K562 (cell line): ENCODE measurements around the gene FBLIM1. TPM values are rescaled to one million over a fixed set of nuclear protein-coding genes. Genes with fewer than 3 reads are reported as not detected.

Experiments
- ATAC-seq: fragments of 200-7000 bp; cut with Tn5 transposase; 3 replicates; pipeline ENCODE4 v1.9.1; 2020; ENCODE audit warnings: moderate library complexity
- BruUV-seq: library from RNA; stranded (reverse); fragments of 400-500 nt; replicated peaks from 2 replicates; lab custom pipeline; 2021; lab: Mats Ljungman, UMichigan
- CTCF ChIA-PET: fragments of 300-600 bp; formaldehyde crosslinking; extraction: SDS; loops from one replicate; lab custom pipeline; 2021; ENCODE audit warnings: low intra/inter-chr PET ratio; lab: Yijun Ruan, JAX
- POLR2A ChIA-PET: fragments of 300-600, 350-650 bp; sonication (Branson Sonifier 250); formaldehyde crosslinking; extraction: SDS; loops from one replicate; lab custom pipeline; 2021; ENCODE audit warnings: antibody characterized with exemption, inconsistent platforms; lab: Yijun Ruan, JAX
- DNase-seq, 4 experiments: peaks; one replicate each; pipeline versions ENCODE4 v3.0.0 to v3.0.0-alpha.2; 2011 to 2018; ENCODE audit warnings: low spot score in 3 of 4, mixed read lengths in 3 of 4; ENCODE audit errors: extremely low read depth in 1 of 4
- FAIRE-seq: peaks from 2 replicates; lab custom pipeline; 2011; peaks lifted over from hg19 to GRCh38; lab: Jason Lieb, UNC
- H2AFZ ChIP-seq: 2 replicates; pipeline ENCODE4 v1.6.0; 2011; ENCODE audit warnings: low read depth, low read length, control low read depth, inconsistent platforms
- H3K27ac ChIP-seq: fragments of 200-600 bp; 3 replicates; pipeline ENCODE4 v1.8.0; 2011; ENCODE audit warnings: low read depth, mild to moderate bottlenecking, control low read depth, inconsistent platforms, low read length, moderate library complexity, mixed read lengths; ENCODE audit errors: extremely low read depth
- H3K27me3 ChIP-seq, 2 experiments: fragments of 300-600 bp in 1 of 2; 2 replicates in 1 of 2; 3 replicates in 1 of 2; pipeline versions ENCODE4 v1.6.0 to v1.8.0; 2011; ENCODE audit warnings: inconsistent platforms in 2 of 2, low read length in 2 of 2, mild to moderate bottlenecking in 1 of 2, mixed read lengths in 1 of 2, moderate library complexity in 1 of 2; ENCODE audit not compliant: control insufficient read depth in 2 of 2, insufficient read depth in 2 of 2
- H3K36me3 ChIP-seq: fragments of 300-600 bp; 3 replicates; pipeline ENCODE4 v1.8.0; 2011; ENCODE audit warnings: mild to moderate bottlenecking, low read length, inconsistent platforms; ENCODE audit not compliant: control insufficient read depth, insufficient read depth
- H3K4me1 ChIP-seq, 2 experiments: fragments of 200-600 bp in 1 of 2; replicated peaks in 1 of 2; 2 replicates in 1 of 2; 3 replicates in 1 of 2; pipeline versions ENCODE4 v1.5.1 to v1.8.0; 2011; ENCODE audit warnings: inconsistent platforms in 2 of 2, low read length in 2 of 2, mild to moderate bottlenecking in 1 of 2, mixed read lengths in 1 of 2, moderate library complexity in 1 of 2; ENCODE audit not compliant: control insufficient read depth in 2 of 2, insufficient read depth in 2 of 2
- H3K4me2 ChIP-seq: 2 replicates; pipeline ENCODE4 v1.6.1; 2011; ENCODE audit warnings: low read length, control low read depth, inconsistent platforms, mixed read lengths; ENCODE audit not compliant: insufficient read depth
- H3K4me3 ChIP-seq: fragments of 200-600 bp; sonication (generic), shearing (Covaris generic); 2 replicates; pipeline ENCODE4 v1.5.1; 2016; ENCODE audit warnings: control low read depth, inconsistent platforms
- H3K79me2 ChIP-seq: fragments of 200-600 bp; 3 replicates; pipeline ENCODE4 v1.8.0; 2011; ENCODE audit warnings: low read length, inconsistent platforms; ENCODE audit not compliant: control insufficient read depth, insufficient read depth
- H3K9ac ChIP-seq, 2 experiments: 2 replicates each; pipeline versions ENCODE4 v1.6.0 to v1.6.1; 2011; ENCODE audit warnings: low read depth in 2 of 2, low read length in 2 of 2, control low read depth in 1 of 2, inconsistent platforms in 1 of 2, mild to moderate bottlenecking in 1 of 2, mixed read lengths in 1 of 2; ENCODE audit not compliant: insufficient read depth in 1 of 2
- H3K9me1 ChIP-seq: one replicate; pipeline ENCODE4 v1.6.0; 2011; ENCODE audit warnings: inconsistent platforms, mild to moderate bottlenecking, low read length, moderate library complexity; ENCODE audit not compliant: control insufficient read depth, insufficient read depth
- H3K9me3 ChIP-seq: replicated peaks from 2 replicates; pipeline ENCODE4 v1.5.1; 2011; ENCODE audit warnings: low read depth, low read length, inconsistent platforms; ENCODE audit not compliant: control insufficient read depth, insufficient read depth
- H4K20me1 ChIP-seq: replicated peaks from 2 replicates; pipeline ENCODE4 v1.6.1; 2011; ENCODE audit warnings: low read length, inconsistent platforms, mixed read lengths; ENCODE audit not compliant: control insufficient read depth, insufficient read depth
- HNRNPL ChIP-seq: fragments of 200-400 bp; formaldehyde crosslinking; IDR thresholded peaks from 2 replicates; pipeline ENCODE4 v1.6.1; 2017; ENCODE audit warnings: low read depth, mild to moderate bottlenecking, low read length
- SIN3B ChIP-seq: fragments of 450-650 bp; IDR thresholded peaks from 2 replicates; pipeline ENCODE4 v1.6.1; 2017; ENCODE audit warnings: low read depth, mild to moderate bottlenecking, moderate library complexity
- ZNF253 ChIP-seq: fragments of 250-450 bp; sonication (Bioruptor Pico); conservative IDR thresholded peaks from 2 replicates; pipeline ENCODE4 v1.6.1; 2021; ENCODE audit warnings: mild to moderate bottlenecking
- ZNF584 ChIP-seq: fragments of 200-800 bp; sonication (Bioruptor generic); IDR thresholded peaks from 2 replicates; pipeline ENCODE4 v1.6.1; 2016; ENCODE audit warnings: low read depth, mild to moderate bottlenecking, missing genetic modification characterization, missing compliant biosample characterization
- WGBS: fragments of 100-300 bp; shearing (Covaris generic); methylation state at CpG from one replicate; pipeline ENCODE4 v1.1.6; 2016; ENCODE audit warnings: low coverage, mixed read lengths; ENCODE audit not compliant: insufficient coverage; ENCODE audit errors: missing lambda C conversion rate; 5-methylcytosine and 5-hydroxymethylcytosine counted together
- in situ Hi-C: fragments of 300-500 bp; cut with MboI; formaldehyde crosslinking; loops from 4 replicates; pipeline ENCODE4 v1.15.0; 2018; ENCODE audit warnings: inconsistent platforms, mixed read lengths
- intact Hi-C: fragments of 100-400 bp; cut with micrococcal nuclease; formaldehyde crosslinking; loops from 2 replicates; pipeline ENCODE4 v1.14.2; 2022
- polyA plus RNA-seq, 8 experiments: library from polyadenylated mRNA; depleted of rRNA in 4 of 8; stranded (reverse) in 5 of 8; unstranded in 3 of 8; fragments of >200 nt; fragmentation: Nextera tagmentation in 2 of 8; fragmentation: Illumina TruSeq in 1 of 8; extraction: Ambion mirVana in 2 of 8; extraction: Trizol in 1 of 8; gene quantifications; 2 replicates each; pipeline versions ENCODE4 v1.2.1 to v1.2.3, GENCODE V29; 2011 to 2014; ENCODE audit warnings: inconsistent platforms in 1 of 8, missing spikeins in 1 of 8
- total RNA-seq, 7 experiments: library from RNA; depleted of rRNA in 6 of 7; stranded (reverse); fragments of >200 nt in 6 of 7; fragmentation: Illumina TruSeq in 2 of 7; extraction: Trizol in 2 of 7; gene quantifications; 2 replicates each; pipeline versions ENCODE4 v1.2.1 to v1.2.3, GENCODE V29; 2011 to 2021; ENCODE audit warnings: low replicate concordance in 1 of 7
- TF ChIP-seq, protein P1 (sequence below): sonication (generic); formaldehyde crosslinking; IDR thresholded peaks from 2 replicates; pipeline ENCODE4 v1.8.0; 2022; ENCODE audit warnings: missing genetic modification reagents, mild to moderate bottlenecking, moderate library complexity, borderline replicate concordance

The FBLIM1 gene
- total and polyA plus RNA-seq, 9 of the 15 experiments (the other 6 are each of a cell fraction or from before 2014, with no cell fraction given): 0.14 to 0.24 TPM; not detected in 7

DNA sequence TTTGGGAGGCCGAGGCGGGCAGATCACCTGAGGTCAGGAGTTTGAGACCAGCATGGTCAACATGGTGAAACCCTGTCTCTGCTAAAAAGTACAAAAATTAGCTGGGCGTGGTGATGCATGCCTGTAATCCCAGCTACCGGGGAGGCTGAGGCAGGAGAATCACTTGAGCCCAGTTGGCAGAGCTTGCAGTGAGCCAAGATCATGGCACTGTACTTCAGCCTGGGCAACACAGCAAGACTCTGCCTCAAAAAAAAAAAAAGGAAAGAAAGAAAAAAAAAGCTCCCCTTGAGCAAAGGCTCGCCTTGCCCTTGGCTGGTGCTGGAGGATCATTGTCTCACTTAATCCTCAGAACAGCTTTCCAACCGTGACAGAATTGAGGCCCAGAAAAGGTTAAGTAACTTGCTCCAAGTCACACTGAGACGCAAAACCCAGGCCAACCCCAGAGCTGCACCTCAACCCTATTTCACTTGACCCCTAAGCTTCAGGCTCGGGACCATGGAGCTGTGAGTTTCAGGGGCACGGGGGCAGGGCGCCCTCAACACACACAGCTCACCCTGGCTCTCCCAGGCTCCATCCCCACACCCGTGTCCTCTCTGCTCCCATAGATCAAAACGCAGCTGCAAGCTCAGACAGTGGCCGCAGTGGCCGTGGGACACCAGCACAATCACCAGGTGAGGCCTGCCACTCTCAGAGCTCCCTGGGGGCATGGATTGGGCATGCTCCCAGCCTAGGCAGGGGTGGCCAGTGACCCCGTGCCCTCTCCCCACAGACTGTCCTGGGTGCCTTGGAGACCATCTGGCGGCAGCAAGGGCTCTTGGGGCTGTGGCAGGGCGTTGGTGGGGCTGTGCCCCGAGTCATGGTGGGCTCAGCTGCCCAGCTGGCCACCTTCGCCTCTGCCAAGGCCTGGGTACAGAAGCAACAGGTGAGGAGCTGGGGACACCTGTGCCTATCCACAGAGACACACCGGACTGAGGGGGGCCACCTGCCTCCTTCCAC lies 21.0 kb upstream of the FBLIM1 start (continued):
- TF ChIP-seq ZNF584 (CRISPR knock-in tag) (no peak), HNRNPL (no peak), ZNF253 (no peak)

DNA sequence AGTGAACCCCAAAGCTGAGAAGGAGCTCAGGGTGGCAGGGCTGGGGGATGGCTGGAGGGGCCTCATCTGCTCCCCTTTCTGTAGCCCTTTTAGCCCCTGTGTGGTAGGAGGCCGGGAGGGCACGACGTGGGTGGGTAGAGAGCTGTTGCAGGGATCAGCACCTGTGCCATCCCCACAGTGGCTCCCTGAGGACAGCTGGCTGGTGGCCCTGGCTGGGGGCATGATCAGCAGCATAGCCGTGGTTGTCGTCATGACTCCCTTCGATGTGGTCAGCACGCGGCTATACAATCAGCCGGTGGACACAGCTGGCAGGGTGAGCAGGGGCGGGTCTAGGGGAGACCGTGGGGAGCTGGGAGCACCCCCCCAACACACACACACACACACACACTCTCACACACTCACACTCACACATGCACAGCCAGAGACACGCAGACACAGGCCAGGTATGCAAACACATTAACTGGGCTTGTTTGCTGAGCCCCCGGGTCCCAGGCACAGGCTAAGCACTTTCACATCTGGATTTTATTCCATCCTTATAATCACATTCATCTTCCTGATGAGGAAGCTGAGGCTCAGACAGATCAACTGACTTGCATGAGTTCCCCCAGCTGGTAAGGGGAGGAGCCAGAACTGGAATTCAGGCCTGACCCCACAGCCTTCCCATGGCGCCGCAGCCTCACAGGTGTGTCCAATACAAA lies 20.0 kb upstream of the FBLIM1 start:
- ATAC-seq (no peak), FAIRE-seq (no peak), DNase-seq (no peak)
- H2AFZ ChIP-seq: no peak overlapping the region
- H3K9me3 ChIP-seq: no peaks in the 10 kb centered on the region
- 54% methylated on average over 15 of the region's 15 CpGs for WGBS
- H3K4me2 ChIP-seq: no peak overlapping the region
- in situ Hi-C loops (no loop called here), intact Hi-C loops (no loop called here)
- no peaks in the 10 kb centered on the region; the same call in none of the 2 replicates for H4K20me1 ChIP-seq
- H3K4me3 ChIP-seq: no peak overlapping the region
- ChIA-PET POLR2A (interaction anchor here (0.6 to 2.2 kb wide), 3 partner anchors 11 to 57 kb away, joined by 3 to 8 read pairs (median 3); no protein-coding TSS in a partner anchor), CTCF (no interaction called here)
- no peaks in the 10 kb centered on the region for H3K9me1 ChIP-seq
- no TSS peak for BruUV-seq
- no peaks in the 10 kb centered on the region for H3K27me3 ChIP-seq
- TF ChIP-seq, protein P1, sequence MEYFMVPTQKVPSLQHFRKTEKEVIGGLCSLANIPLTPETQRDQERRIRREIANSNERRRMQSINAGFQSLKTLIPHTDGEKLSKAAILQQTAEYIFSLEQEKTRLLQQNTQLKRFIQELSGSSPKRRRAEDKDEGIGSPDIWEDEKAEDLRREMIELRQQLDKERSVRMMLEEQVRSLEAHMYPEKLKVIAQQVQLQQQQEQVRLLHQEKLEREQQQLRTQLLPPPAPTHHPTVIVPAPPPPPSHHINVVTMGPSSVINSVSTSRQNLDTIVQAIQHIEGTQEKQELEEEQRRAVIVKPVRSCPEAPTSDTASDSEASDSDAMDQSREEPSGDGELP: peak; percentile 28; the same call in 1 of the 2 replicates
- TF ChIP-seq SIN3B: no peak
- H3K36me3 ChIP-seq: peaks cover 13% of the 10 kb centered on the region; the same call in 1 of the 3 replicates
- peak overlapping the region in 1 of 2 experiments; percentile 57; a peak in 1 of 4 replicates for H3K9ac ChIP-seq
- H3K79me2 ChIP-seq: no peaks in the 10 kb centered on the region
- peaks cover 3 to 70% of the 10 kb centered on the region in 2 experiments; a peak in 4 of 5 replicates for H3K4me1 ChIP-seq
- no peak overlapping the region for H3K27ac ChIP-seq
